NCI-H345 (cell line): ENCODE results near the gene NAP1L5.
A peak's percentile ranks its signal among the peaks of the same experiment; 100 is the strongest.

Source experiments
- DNase-seq: peaks from one replicate; lab custom pipeline; 2025; lab: John Stamatoyannopoulos, UW

Gene NAP1L5

GRCh38 chr4:88660446-88661294 is 37.0 kb downstream of the NAP1L5 start:
- no peak for DNase-seq

- no peak for DNase-seq
Observed at GRCh38 chr4:88659890-88660208, 37.8 kb downstream of the NAP1L5 start.

- DNase-seq: peak; percentile 12
Observed at GRCh38 chr4:88659055-88659889, 38.4 kb downstream of the NAP1L5 start.

GRCh38 chr4:88655226-88655625 is 42.4 kb downstream of the NAP1L5 start:
- no peak for DNase-seq

- no peak for DNase-seq
Observed at GRCh38 chr4:88653371-88653946, 44.2 kb downstream of the NAP1L5 start.

- no peak for DNase-seq
Observed at GRCh38 chr4:88649716-88650115, 47.9 kb downstream of the NAP1L5 start.

- no peak for DNase-seq
Observed at GRCh38 chr4:88646528-88647280, 50.9 kb downstream of the NAP1L5 start.

GRCh38 chr4:88645994-88646393 is 51.6 kb downstream of the NAP1L5 start:
- no peak for DNase-seq
